K562 (cell line): ENCODE results near the gene OR2Z1. TPM values are rescaled to one million over a fixed set of nuclear protein-coding genes. Genes with fewer than 3 reads are reported as not detected.
A peak's percentile ranks its signal among the peaks of the same experiment; 100 is the strongest.

ENCODE experiments used
- ATF1 ChIP-seq, 2 experiments: fragments of 450-650 bp in 1 of 2; IDR thresholded peaks; 2 replicates each; pipeline ENCODE4 v1.6.1; 2016; ENCODE audit warnings: missing compliant biosample characterization in 1 of 2, missing genetic modification characterization in 1 of 2
- CREB1 ChIP-seq, 2 experiments: sonication (generic) in 1 of 2; formaldehyde crosslinking in 1 of 2; IDR thresholded peaks; 2 replicates each; pipeline versions ENCODE4 v1.6.1 to v1.8.0; 2012 to 2022; ENCODE audit warnings: inconsistent platforms in 1 of 2, mild to moderate bottlenecking in 1 of 2, missing genetic modification reagents in 1 of 2, moderate library complexity in 1 of 2
- EP300 ChIP-seq: IDR thresholded peaks from 2 replicates; pipeline ENCODE4 v1.6.1; 2012; ENCODE audit warnings: low read length, improper control_type of control experiment
- EZH2 ChIP-seq: IDR thresholded peaks from 2 replicates; pipeline ENCODE4 v1.6.1; 2012; ENCODE audit warnings: low read depth, mild to moderate bottlenecking, inconsistent platforms, low read length, borderline replicate concordance
- HCFC1 ChIP-seq: IDR thresholded peaks from 2 replicates; pipeline ENCODE4 v1.6.1; 2012; ENCODE audit warnings: low read depth, low read length, improper control_type of control experiment
- MCM7 ChIP-seq, 2 experiments: fragments of 450-650 bp; IDR thresholded peaks; 2 replicates each; pipeline ENCODE4 v1.6.1; 2016 to 2018
- POLR2AphosphoS5 ChIP-seq: IDR thresholded peaks from 2 replicates; pipeline ENCODE4 v1.6.1; 2011; ENCODE audit warnings: mild to moderate bottlenecking, low read depth, low read length, moderate library complexity; ENCODE audit not compliant: control insufficient read depth, insufficient read depth
- PRPF4 ChIP-seq: fragments of 200-400 bp; formaldehyde crosslinking; IDR thresholded peaks from one replicate; pipeline ENCODE4 v1.6.1; 2017; ENCODE audit warnings: low read length, low read depth, mild to moderate bottlenecking; ENCODE audit not compliant: insufficient read depth, poor library complexity, severe bottlenecking
- RAD21 ChIP-seq, 2 experiments: fragments of 250-450 bp in 1 of 2; fragments of 450-650 bp in 1 of 2; sonication (Bioruptor Pico) in 1 of 2; formaldehyde crosslinking in 1 of 2; IDR thresholded peaks in 1 of 2; conservative IDR thresholded peaks in 1 of 2; 2 replicates each; pipeline versions ENCODE4 v1.4.0 to v1.8.0; 2020 to 2022; ENCODE audit warnings: mild to moderate bottlenecking in 2 of 2, moderate library complexity in 1 of 2
- SIRT6 ChIP-seq: IDR thresholded peaks from one replicate; pipeline ENCODE4 v1.6.1; 2012; ENCODE audit warnings: low read depth, mild to moderate bottlenecking, control low read depth, inconsistent platforms, low read length, moderate library complexity
- SMAD3 ChIP-seq: fragments of 450-650 bp; formaldehyde crosslinking; conservative IDR thresholded peaks from 2 replicates; pipeline ENCODE4 v1.4.0; 2020; ENCODE audit warnings: mild to moderate bottlenecking
- ZNF764 ChIP-seq: fragments of 250-450 bp; sonication (Bioruptor Pico); IDR thresholded peaks from 2 replicates; pipeline ENCODE4 v1.4.0; 2020; ENCODE audit warnings: low read depth, mild to moderate bottlenecking, moderate library complexity
- polyA plus RNA-seq, 8 experiments: library from polyadenylated mRNA; depleted of rRNA in 4 of 8; stranded (reverse) in 5 of 8; unstranded in 3 of 8; fragments of >200 nt; fragmentation: Nextera tagmentation in 2 of 8; fragmentation: Illumina TruSeq in 1 of 8; extraction: Ambion mirVana in 2 of 8; extraction: Trizol in 1 of 8; gene quantifications; 2 replicates each; pipeline versions ENCODE4 v1.2.1 to v1.2.3, GENCODE V29; 2011 to 2014; ENCODE audit warnings: inconsistent platforms in 1 of 8, missing spikeins in 1 of 8
- total RNA-seq, 7 experiments: library from RNA; depleted of rRNA in 6 of 7; stranded (reverse); fragments of >200 nt in 6 of 7; fragmentation: Illumina TruSeq in 2 of 7; extraction: Trizol in 2 of 7; gene quantifications; 2 replicates each; pipeline versions ENCODE4 v1.2.1 to v1.2.3, GENCODE V29; 2011 to 2021; ENCODE audit warnings: low replicate concordance in 1 of 7
- TF ChIP-seq, protein P1 (sequence below): fragments of 200-600 bp; sonication (generic); IDR thresholded peaks from one replicate; pipeline ENCODE4 v1.6.1; 2012; ENCODE audit warnings: mild to moderate bottlenecking, low read depth, low read length, inconsistent platforms

The OR2Z1 gene
- total and polyA plus RNA-seq, 9 of the 15 experiments (the other 6 are each of a cell fraction or from before 2014, with no cell fraction given): 0.13 TPM; not detected in 8

DNA sequence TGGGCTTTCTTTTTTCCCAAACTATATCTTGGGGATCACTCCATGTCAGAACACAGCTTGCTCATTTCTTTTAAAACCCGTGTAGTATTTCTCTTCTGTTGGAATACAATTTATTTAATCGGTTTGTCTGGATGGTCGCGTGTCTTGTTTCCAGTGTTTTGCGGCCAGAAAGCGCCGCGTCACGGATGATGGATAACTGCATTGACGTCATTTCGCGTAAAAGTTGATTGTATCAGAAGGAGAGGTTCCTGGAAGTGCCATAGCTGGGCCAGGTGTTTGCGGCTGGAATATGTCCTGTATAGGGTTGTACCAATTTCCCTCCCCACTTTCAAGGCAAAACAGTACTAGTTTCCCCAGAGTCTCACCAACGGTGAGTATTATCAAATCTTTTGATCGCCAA lies 32.5 kb upstream of the OR2Z1 start (continued):
- TF ChIP-seq, protein P1, sequence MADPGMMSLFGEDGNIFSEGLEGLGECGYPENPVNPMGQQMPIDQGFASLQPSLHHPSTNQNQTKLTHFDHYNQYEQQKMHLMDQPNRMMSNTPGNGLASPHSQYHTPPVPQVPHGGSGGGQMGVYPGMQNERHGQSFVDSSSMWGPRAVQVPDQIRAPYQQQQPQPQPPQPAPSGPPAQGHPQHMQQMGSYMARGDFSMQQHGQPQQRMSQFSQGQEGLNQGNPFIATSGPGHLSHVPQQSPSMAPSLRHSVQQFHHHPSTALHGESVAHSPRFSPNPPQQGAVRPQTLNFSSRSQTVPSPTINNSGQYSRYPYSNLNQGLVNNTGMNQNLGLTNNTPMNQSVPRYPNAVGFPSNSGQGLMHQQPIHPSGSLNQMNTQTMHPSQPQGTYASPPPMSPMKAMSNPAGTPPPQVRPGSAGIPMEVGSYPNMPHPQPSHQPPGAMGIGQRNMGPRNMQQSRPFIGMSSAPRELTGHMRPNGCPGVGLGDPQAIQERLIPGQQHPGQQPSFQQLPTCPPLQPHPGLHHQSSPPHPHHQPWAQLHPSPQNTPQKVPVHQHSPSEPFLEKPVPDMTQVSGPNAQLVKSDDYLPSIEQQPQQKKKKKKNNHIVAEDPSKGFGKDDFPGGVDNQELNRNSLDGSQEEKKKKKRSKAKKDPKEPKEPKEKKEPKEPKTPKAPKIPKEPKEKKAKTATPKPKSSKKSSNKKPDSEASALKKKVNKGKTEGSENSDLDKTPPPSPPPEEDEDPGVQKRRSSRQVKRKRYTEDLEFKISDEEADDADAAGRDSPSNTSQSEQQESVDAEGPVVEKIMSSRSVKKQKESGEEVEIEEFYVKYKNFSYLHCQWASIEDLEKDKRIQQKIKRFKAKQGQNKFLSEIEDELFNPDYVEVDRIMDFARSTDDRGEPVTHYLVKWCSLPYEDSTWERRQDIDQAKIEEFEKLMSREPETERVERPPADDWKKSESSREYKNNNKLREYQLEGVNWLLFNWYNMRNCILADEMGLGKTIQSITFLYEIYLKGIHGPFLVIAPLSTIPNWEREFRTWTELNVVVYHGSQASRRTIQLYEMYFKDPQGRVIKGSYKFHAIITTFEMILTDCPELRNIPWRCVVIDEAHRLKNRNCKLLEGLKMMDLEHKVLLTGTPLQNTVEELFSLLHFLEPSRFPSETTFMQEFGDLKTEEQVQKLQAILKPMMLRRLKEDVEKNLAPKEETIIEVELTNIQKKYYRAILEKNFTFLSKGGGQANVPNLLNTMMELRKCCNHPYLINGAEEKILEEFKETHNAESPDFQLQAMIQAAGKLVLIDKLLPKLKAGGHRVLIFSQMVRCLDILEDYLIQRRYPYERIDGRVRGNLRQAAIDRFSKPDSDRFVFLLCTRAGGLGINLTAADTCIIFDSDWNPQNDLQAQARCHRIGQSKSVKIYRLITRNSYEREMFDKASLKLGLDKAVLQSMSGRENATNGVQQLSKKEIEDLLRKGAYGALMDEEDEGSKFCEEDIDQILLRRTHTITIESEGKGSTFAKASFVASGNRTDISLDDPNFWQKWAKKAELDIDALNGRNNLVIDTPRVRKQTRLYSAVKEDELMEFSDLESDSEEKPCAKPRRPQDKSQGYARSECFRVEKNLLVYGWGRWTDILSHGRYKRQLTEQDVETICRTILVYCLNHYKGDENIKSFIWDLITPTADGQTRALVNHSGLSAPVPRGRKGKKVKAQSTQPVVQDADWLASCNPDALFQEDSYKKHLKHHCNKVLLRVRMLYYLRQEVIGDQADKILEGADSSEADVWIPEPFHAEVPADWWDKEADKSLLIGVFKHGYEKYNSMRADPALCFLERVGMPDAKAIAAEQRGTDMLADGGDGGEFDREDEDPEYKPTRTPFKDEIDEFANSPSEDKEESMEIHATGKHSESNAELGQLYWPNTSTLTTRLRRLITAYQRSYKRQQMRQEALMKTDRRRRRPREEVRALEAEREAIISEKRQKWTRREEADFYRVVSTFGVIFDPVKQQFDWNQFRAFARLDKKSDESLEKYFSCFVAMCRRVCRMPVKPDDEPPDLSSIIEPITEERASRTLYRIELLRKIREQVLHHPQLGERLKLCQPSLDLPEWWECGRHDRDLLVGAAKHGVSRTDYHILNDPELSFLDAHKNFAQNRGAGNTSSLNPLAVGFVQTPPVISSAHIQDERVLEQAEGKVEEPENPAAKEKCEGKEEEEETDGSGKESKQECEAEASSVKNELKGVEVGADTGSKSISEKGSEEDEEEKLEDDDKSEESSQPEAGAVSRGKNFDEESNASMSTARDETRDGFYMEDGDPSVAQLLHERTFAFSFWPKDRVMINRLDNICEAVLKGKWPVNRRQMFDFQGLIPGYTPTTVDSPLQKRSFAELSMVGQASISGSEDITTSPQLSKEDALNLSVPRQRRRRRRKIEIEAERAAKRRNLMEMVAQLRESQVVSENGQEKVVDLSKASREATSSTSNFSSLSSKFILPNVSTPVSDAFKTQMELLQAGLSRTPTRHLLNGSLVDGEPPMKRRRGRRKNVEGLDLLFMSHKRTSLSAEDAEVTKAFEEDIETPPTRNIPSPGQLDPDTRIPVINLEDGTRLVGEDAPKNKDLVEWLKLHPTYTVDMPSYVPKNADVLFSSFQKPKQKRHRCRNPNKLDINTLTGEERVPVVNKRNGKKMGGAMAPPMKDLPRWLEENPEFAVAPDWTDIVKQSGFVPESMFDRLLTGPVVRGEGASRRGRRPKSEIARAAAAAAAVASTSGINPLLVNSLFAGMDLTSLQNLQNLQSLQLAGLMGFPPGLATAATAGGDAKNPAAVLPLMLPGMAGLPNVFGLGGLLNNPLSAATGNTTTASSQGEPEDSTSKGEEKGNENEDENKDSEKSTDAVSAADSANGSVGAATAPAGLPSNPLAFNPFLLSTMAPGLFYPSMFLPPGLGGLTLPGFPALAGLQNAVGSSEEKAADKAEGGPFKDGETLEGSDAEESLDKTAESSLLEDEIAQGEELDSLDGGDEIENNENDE: no peak
- no peak for TF ChIP-seq PRPF4
- TF ChIP-seq EP300: 0 out of 2 replicates have a peak, but pooled peaks have one; percentile 34
- TF ChIP-seq ZNF764 (CRISPR knock-in tag): no peak
- TF ChIP-seq SIRT6: no peak
- TF ChIP-seq ATF1 (CRISPR knock-in tag; IDR thresholded peaks at IDR 0.05): no peak
- TF ChIP-seq ATF1 (tag; IDR thresholded peaks at IDR 0.05): peak; percentile 94
- no peak for TF ChIP-seq RAD21 (CRISPR knock-in tag; conservative IDR thresholded peaks at IDR 0.05 in 1 of 2, IDR thresholded peaks at IDR 0.05 in 1 of 2)
- no peak for TF ChIP-seq EZH2
- TF ChIP-seq POLR2AphosphoS5: no peak
- peak; percentile 70; the same call in 1 of the 2 replicates for TF ChIP-seq CREB1 (IDR thresholded peaks at IDR 0.05)
- peak; percentile 77; the same call in 1 of the 2 replicates for TF ChIP-seq CREB1 (CRISPR knock-in tag; IDR thresholded peaks at IDR 0.05)
- no peak for TF ChIP-seq HCFC1
- TF ChIP-seq MCM7 (IDR thresholded peaks at IDR 0.05): no peak
- no peak for TF ChIP-seq SMAD3 (CRISPR knock-in tag)
